AML-193 (cell line): ENCODE measurements around the gene OPTC.

Source experiments
- DNase-seq, 2 experiments: peaks; one replicate each; lab custom pipeline; 2025; lab: John Stamatoyannopoulos, UW

The OPTC gene

GRCh38 chr1:203536575-203536974 lies 42.6 kb downstream of the OPTC start:
- no peak for DNase-seq

GRCh38 chr1:203536980-203537455 lies 43.1 kb downstream of the OPTC start:
- DNase-seq = no peak

- DNase-seq = no peak
Observed at GRCh38 chr1:203537806-203538464, 44.0 kb downstream of the OPTC start.

DNA sequence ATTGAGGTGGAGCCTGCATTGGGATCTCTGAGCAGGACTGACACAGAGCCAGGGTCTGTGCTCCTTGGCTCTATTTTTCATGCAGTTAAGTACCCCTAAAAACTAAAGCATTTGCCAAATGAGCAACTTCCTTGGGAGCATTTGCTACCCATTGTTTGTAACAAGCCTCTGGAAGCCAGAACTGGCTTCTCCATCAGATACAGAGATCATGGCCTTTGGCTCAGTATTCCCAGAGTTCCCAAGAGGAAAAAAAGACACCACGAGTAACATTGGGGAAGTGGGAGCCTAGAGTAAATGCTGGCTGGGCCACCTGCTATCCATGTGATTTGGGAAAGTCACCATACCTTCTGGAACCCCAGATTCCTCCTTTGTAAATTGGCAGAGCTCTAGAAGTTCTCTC lies 44.8 kb downstream of the OPTC start:
- DNase-seq = no peak

DNA sequence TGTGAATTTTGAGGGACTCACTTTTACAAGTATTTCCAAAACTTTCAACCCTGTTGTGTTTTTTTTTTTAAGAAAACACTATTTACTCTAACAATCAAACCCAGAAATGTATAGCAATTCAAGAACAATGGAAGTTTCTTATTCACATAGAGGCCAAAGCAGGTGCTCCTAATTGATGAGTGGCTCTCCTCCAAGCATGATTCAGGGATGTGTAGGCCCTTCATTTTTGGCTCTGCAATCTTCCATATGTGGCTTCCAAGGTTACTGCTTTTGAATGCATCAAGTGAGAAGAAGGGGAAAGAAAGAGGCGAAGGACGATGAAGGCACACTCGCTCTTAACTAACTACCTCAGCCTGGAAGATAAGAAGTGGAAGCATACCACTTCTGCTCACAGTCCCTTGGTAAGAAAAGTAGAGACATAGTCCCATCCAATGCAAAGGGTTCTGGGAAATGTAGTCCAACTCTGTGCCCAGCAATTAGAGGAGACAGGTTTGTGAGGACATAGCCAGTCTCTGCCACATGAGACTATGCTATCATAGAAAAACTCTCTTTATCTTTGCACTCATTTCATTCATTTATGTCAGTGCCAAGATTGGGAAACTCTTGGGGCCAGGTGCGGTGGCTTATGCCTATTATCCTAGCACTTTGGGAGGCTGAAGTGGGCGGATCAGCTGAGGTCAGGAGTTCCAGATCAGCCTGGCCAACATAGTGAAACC lies 46.0 kb downstream of the OPTC start:
- no peak for DNase-seq

GRCh38 chr1:203544485-203544884 lies 50.5 kb downstream of the OPTC start:
- DNase-seq = no peak

DNA sequence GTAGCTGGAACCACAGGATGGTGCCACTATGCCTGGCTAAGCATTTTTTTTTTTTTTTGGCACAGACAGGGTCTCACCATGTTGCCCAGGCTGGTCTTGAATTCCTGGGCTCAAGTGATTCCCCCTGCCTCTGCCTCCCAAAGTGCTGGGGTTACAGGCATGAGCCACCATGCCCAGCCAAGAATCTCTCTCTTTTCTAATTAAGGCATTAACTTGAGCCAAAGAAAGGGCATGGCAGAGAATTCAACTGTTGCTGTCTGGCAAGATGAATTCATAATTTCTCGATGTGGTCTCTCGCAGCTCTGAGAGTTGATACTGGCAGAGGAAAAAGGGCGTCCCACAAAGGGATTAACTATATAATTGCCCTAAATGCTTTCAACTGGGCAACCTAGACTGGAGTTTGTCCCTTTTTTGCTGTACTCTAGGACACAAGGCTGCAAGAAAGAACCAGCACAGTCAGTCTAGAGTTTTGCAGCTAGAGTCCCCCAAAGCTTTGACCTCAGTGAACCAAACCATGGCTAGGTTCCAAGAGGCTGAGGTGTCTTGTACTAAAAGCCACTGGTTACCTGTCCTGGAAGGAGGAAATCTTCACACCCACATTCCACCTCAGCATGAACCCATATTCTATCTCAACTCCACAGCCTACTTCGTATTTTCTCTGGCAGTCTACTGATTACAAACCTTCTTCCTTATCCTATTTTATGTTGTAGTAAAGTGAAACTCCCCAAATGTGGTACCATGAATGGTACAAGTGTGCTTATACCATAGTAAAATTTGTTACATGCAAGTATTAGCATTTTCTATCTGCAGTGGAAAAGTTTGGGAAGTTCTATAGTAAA lies 51.2 kb downstream of the OPTC start:
- DNase-seq = no peak

GRCh38 chr1:203546274-203546673 lies 52.3 kb downstream of the OPTC start:
- no peak for DNase-seq

DNA sequence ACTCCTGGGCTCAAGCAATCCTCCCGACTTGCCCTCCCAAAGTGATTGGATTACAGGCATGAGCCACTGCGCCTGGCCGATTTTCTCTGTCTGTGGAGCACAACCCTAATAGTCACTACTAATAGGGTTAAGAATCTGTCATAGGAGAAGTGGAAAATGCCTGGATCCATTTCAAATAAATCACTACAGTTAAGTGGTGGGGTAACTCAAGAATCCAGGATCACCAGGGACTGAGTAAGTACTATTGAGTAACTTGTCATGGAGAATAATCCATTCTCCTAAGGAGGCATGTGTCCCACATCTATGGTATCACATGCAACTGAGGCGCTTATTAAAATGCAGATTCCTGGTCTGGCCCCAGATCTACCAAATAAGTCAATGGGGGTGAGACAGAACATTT lies 53.2 kb downstream of the OPTC start:
- no peak for DNase-seq

DNA sequence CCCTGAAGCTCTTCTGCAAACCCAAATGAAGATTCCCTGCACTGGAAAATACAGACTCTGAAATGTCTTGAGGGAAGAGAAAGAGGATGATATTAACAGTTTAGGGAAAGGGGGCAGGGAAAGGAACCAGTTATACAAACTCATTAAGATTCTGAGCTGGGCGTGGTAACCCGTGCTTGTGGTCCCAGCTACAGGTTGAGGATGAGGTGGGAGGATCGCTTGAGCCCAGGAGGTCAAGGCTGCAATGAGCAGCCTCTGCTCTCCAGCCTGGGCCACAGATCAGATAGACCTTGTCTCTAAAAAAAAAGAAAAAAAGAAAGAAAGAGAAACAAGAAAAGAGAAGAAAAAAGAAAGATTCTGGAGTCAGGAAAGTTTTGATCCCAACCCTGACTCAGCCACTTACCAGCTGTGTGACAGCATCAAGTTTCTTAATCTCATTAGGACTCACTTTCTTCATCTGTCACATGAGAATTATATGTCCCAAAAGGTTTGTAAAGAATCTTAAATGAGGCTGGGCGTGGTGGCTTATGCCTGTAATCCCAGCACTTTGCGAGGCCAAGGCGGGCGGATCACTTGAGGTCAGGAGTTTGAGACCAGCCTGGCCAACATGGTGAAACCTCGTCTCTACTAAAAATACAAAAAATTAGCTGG lies 53.9 kb downstream of the OPTC start:
- DNase-seq = no peak

- DNase-seq = no peak
Observed at GRCh38 chr1:203548892-203549291, 54.9 kb downstream of the OPTC start.

DNA sequence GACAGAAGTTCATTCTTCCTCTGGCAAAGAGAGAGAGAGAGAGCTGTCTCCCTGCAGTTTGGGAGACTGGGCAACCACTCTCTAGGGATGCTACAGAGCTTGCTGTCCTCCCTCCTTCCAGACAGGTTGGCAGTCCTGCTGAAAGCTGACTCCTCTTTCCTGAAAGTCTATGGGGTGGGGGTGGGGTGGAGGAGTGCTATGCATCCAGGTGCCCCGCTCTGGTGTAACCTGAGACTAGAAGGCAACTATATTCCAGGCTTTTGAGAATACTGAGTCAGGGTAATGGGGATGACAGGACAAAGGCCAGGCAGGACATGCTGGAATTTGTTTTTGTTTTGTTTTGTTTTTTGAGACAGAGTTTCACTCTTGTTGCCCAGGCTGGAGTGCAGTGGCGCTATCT lies 55.4 kb downstream of the OPTC start:
- no peak for DNase-seq

- DNase-seq = no peak
Observed at GRCh38 chr1:203550846-203551245, 56.9 kb downstream of the OPTC start.

GRCh38 chr1:203551550-203551949 lies 57.6 kb downstream of the OPTC start:
- DNase-seq = no peak

DNA sequence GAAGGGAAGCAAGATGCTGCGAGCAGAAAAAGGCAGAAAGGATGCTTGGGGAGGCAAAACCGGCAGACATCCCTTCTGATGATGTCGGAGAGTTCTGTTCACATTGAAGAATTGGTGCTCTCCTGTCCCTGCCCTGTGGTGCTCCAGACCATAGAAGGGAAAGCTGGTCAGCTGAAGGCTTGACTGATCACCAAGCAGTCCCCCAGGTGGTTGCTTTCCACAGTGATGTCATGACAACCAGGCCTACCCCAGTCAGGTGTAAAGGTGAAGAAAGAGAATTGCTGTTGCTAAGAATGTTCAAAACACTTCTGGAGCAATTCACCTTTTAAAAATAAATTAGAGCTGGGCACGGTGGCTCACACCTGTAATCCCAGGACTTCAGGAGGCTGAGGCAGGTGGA lies 59.5 kb downstream of the OPTC start:
- no peak for DNase-seq

- DNase-seq = no peak
Observed at GRCh38 chr1:203554071-203554470, 60.1 kb downstream of the OPTC start.

- no peak for DNase-seq
Observed at GRCh38 chr1:203555076-203555475, 61.1 kb downstream of the OPTC start.

DNA sequence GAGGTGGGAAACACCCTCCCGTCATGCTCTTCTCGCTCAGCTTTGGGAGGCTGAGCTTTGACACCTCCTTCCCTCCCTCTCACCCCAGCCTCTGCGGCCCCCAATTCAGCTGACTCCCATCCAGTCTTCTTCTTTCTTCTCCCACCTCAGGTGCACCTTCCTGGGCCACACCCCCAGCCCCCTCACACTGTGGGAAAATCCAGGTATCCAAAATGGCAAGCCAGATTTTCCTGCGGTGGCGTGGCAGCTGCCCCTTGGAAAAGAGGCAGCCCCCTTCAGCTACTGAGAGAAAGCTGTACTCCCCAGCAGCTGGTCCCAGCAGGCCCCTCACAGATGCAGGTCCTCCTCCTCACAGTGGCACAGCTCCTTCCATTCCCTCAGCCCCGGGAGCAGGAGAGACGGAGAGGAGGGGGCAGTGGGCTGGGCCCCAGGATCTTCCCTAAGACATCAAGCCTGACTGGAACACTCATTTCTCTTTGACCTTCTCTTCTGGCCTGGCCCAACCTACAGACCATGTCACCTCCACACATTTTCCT lies 61.6 kb downstream of the OPTC start:
- DNase-seq = no peak

- DNase-seq = no peak
Observed at GRCh38 chr1:203556047-203556851, 62.3 kb downstream of the OPTC start.

GRCh38 chr1:203557390-203557789 lies 63.4 kb downstream of the OPTC start:
- no peak for DNase-seq

GRCh38 chr1:203558064-203558760 lies 64.3 kb downstream of the OPTC start:
- DNase-seq = no peak
